MG63 (cell line): ENCODE measurements around the gene RARS1. TPM values are rescaled to one million over a fixed set of nuclear protein-coding genes. Genes with fewer than 3 reads are reported as not detected.

Source experiments
- DNase-seq: peaks from one replicate; pipeline ENCODE4 v3.0.0-alpha.2; 2020
- H3K27me3 ChIP-seq: fragments of 250-450 bp; sonication (Bioruptor Pico); 2 replicates; pipeline ENCODE4 v1.5.1; 2020; ENCODE audit warnings: mild to moderate bottlenecking, moderate library complexity
- H3K36me3 ChIP-seq: fragments of 250-450 bp; sonication (Bioruptor Pico); 2 replicates; pipeline ENCODE4 v1.5.1; 2020; ENCODE audit warnings: mild to moderate bottlenecking, moderate library complexity
- H3K4me3 ChIP-seq: fragments of 250-450 bp; sonication (Bioruptor Pico); 2 replicates; pipeline ENCODE4 v1.5.1; 2020; ENCODE audit warnings: mild to moderate bottlenecking, moderate library complexity
- H3K9me3 ChIP-seq: fragments of 250-450 bp; sonication (Bioruptor Pico); 2 replicates; pipeline ENCODE4 v1.5.1; 2020; ENCODE audit warnings: mild to moderate bottlenecking, moderate library complexity
- total RNA-seq: library from RNA; depleted of rRNA; stranded (reverse); fragments of >200 nt; shearing (Covaris generic); gene quantifications from 2 replicates; pipeline ENCODE4 v1.2.3, GENCODE V29; 2014; ENCODE audit warnings: low replicate concordance; rRNA removed

RARS1 gene
- total RNA-seq = 351 and 483 TPM in 2 replicates

- peak; percentile 98 for DNase-seq
- Histone ChIP-seq H3K36me3 (peaks cover 38% of the 10 kb centered on the region), H3K27me3 (no peaks in the 10 kb centered on the region), H3K9me3 (no peaks in the 10 kb centered on the region), H3K4me3 (peak within 1 kb of the TSS; percentile 97)
Observed at GRCh38 chr5:168486136-168486879, at the start of gene RARS1. Gene RARS1, plus strand, starts transcription at chr5:168486471. Its CDS starts 28 bp downstream, at chr5:168486499.

GRCh38 chr5:168438349-168438748 lies 47.9 kb upstream of the RARS1 start:
- Histone ChIP-seq H3K36me3 (peaks cover 53% of the 10 kb centered on the region), H3K9me3 (no peaks in the 10 kb centered on the region; the same call in 1 of the 2 replicates), H3K4me3 (no peak overlapping the region), H3K27me3 (no peaks in the 10 kb centered on the region)
- DNase-seq = no peak

GRCh38 chr5:168443533-168443932 lies 42.7 kb upstream of the RARS1 start:
- Histone ChIP-seq H3K9me3 (no peaks in the 10 kb centered on the region; the same call in 1 of the 2 replicates), H3K36me3 (peaks cover 36% of the 10 kb centered on the region), H3K4me3 (no peak overlapping the region), H3K27me3 (no peaks in the 10 kb centered on the region)
- no peak for DNase-seq

- Histone ChIP-seq H3K4me3 (no peak overlapping the region), H3K9me3 (no peaks in the 10 kb centered on the region; the same call in 1 of the 2 replicates), H3K36me3 (peaks cover 36% of the 10 kb centered on the region), H3K27me3 (no peaks in the 10 kb centered on the region)
- DNase-seq = no peak
Observed at GRCh38 chr5:168443950-168444700, 42.1 kb upstream of the RARS1 start.

- H3K9me3 ChIP-seq = no peaks in the 10 kb centered on the region; the same call in 1 of the 2 replicates
- no peak for DNase-seq
- no peaks in the 10 kb centered on the region for H3K27me3 ChIP-seq
- peaks cover 26% of the 10 kb centered on the region for H3K36me3 ChIP-seq
- H3K4me3 ChIP-seq = no peak overlapping the region
Observed at GRCh38 chr5:168446983-168447619, 39.2 kb upstream of the RARS1 start.

- Histone ChIP-seq H3K4me3 (no peak overlapping the region), H3K36me3 (peaks cover 26% of the 10 kb centered on the region), H3K9me3 (no peaks in the 10 kb centered on the region; the same call in 1 of the 2 replicates), H3K27me3 (no peaks in the 10 kb centered on the region)
- no peak for DNase-seq
Observed at GRCh38 chr5:168447808-168448207, 38.5 kb upstream of the RARS1 start.

- Histone ChIP-seq H3K4me3 (no peak overlapping the region), H3K27me3 (no peaks in the 10 kb centered on the region), H3K36me3 (peaks cover 19% of the 10 kb centered on the region), H3K9me3 (no peaks in the 10 kb centered on the region)
- no peak for DNase-seq
Observed at GRCh38 chr5:168449166-168449565, 37.1 kb upstream of the RARS1 start.

- peaks cover 22% of the 10 kb centered on the region for H3K36me3 ChIP-seq
- no peak for DNase-seq
- H3K27me3 ChIP-seq = no peaks in the 10 kb centered on the region
- H3K9me3 ChIP-seq = no peaks in the 10 kb centered on the region
- no peak overlapping the region for H3K4me3 ChIP-seq
Observed at GRCh38 chr5:168451565-168451964, 34.7 kb upstream of the RARS1 start.

GRCh38 chr5:168455201-168455600 lies 31.1 kb upstream of the RARS1 start:
- Histone ChIP-seq H3K36me3 (peaks cover 47% of the 10 kb centered on the region), H3K4me3 (no peak overlapping the region), H3K9me3 (no peaks in the 10 kb centered on the region), H3K27me3 (no peaks in the 10 kb centered on the region)
- DNase-seq = no peak

GRCh38 chr5:168457542-168457941 lies 28.7 kb upstream of the RARS1 start:
- Histone ChIP-seq H3K36me3 (peaks cover 53% of the 10 kb centered on the region), H3K27me3 (no peaks in the 10 kb centered on the region), H3K4me3 (no peak overlapping the region), H3K9me3 (no peaks in the 10 kb centered on the region)
- DNase-seq = no peak

GRCh38 chr5:168460606-168461005 lies 25.7 kb upstream of the RARS1 start:
- no peak for DNase-seq
- no peaks in the 10 kb centered on the region for H3K9me3 ChIP-seq
- H3K36me3 ChIP-seq = peaks cover 57% of the 10 kb centered on the region
- no peak overlapping the region for H3K4me3 ChIP-seq
- H3K27me3 ChIP-seq = no peaks in the 10 kb centered on the region

- Histone ChIP-seq H3K9me3 (no peaks in the 10 kb centered on the region), H3K27me3 (no peaks in the 10 kb centered on the region), H3K4me3 (no peak overlapping the region), H3K36me3 (peaks cover 51% of the 10 kb centered on the region)
- DNase-seq = no peak
Observed at GRCh38 chr5:168463081-168463480, 23.2 kb upstream of the RARS1 start.

- H3K9me3 ChIP-seq = no peaks in the 10 kb centered on the region
- peaks cover 49% of the 10 kb centered on the region for H3K36me3 ChIP-seq
- DNase-seq = no peak
- H3K4me3 ChIP-seq = no peak overlapping the region
- H3K27me3 ChIP-seq = no peaks in the 10 kb centered on the region
Observed at GRCh38 chr5:168464214-168464613, 22.1 kb upstream of the RARS1 start.

- Histone ChIP-seq H3K27me3 (no peaks in the 10 kb centered on the region), H3K4me3 (no peak overlapping the region), H3K36me3 (peaks cover 46% of the 10 kb centered on the region), H3K9me3 (no peaks in the 10 kb centered on the region)
- no peak for DNase-seq
Observed at GRCh38 chr5:168464641-168465040, 21.6 kb upstream of the RARS1 start.

GRCh38 chr5:168467755-168468330 lies 18.4 kb upstream of the RARS1 start:
- Histone ChIP-seq H3K36me3 (peaks cover 41% of the 10 kb centered on the region), H3K27me3 (no peaks in the 10 kb centered on the region), H3K9me3 (no peaks in the 10 kb centered on the region), H3K4me3 (no peak overlapping the region)
- DNase-seq = no peak

- no peak for DNase-seq
- Histone ChIP-seq H3K27me3 (no peaks in the 10 kb centered on the region), H3K9me3 (no peaks in the 10 kb centered on the region), H3K4me3 (no peak overlapping the region), H3K36me3 (peaks cover 46% of the 10 kb centered on the region)
Observed at GRCh38 chr5:168468836-168469235, 17.4 kb upstream of the RARS1 start.

- DNase-seq = no peak
- no peak overlapping the region for H3K4me3 ChIP-seq
- no peaks in the 10 kb centered on the region for H3K27me3 ChIP-seq
- H3K36me3 ChIP-seq = peaks cover 41% of the 10 kb centered on the region
- H3K9me3 ChIP-seq = no peaks in the 10 kb centered on the region
Observed at GRCh38 chr5:168469816-168470215, 16.5 kb upstream of the RARS1 start.
